Mucosa of rectum (tissue), 2 donors: Measurements from ENCODE around the gene SIRPB2.
A peak's percentile ranks its signal among the peaks of the same experiment; 100 is the strongest.

Source experiments
- H3K27ac ChIP-seq, 2 donors: one replicate each; pipeline ENCODE4 v1.7.0; 2013; ENCODE audit warnings: inconsistent platforms in 2 of 2, low read depth in 2 of 2, low read length in 2 of 2
- H3K27me3 ChIP-seq, 2 donors: one replicate each; pipeline ENCODE4 v1.7.0; 2013; ENCODE audit warnings: low read length in 2 of 2; ENCODE audit not compliant: control insufficient read depth in 2 of 2, insufficient read depth in 2 of 2
- H3K36me3 ChIP-seq, 2 donors: one replicate each; pipeline ENCODE4 v1.7.0; 2013; ENCODE audit warnings: low read length in 2 of 2; ENCODE audit not compliant: control insufficient read depth in 2 of 2, insufficient read depth in 2 of 2
- H3K4me1 ChIP-seq, 2 donors: one replicate each; pipeline ENCODE4 v1.7.0; 2013; ENCODE audit warnings: low read length in 2 of 2, mild to moderate bottlenecking in 1 of 2; ENCODE audit not compliant: control insufficient read depth in 2 of 2, insufficient read depth in 2 of 2
- H3K4me3 ChIP-seq, 2 donors: one replicate each; pipeline ENCODE4 v1.7.0; 2013; ENCODE audit warnings: low read length in 2 of 2
- H3K9ac ChIP-seq, 2 donors: one replicate each; pipeline ENCODE4 v1.7.0; 2013; ENCODE audit warnings: low read length in 2 of 2, low read depth in 1 of 2, mild to moderate bottlenecking in 1 of 2
- H3K9me3 ChIP-seq, 2 donors: one replicate each; pipeline ENCODE4 v1.7.0; 2013; ENCODE audit warnings: low read length in 2 of 2; ENCODE audit not compliant: control insufficient read depth in 2 of 2
- donor health status: healthy.
- donor health status: Normal muscosa, but diverticular disease.

The SIRPB2 gene

DNA sequence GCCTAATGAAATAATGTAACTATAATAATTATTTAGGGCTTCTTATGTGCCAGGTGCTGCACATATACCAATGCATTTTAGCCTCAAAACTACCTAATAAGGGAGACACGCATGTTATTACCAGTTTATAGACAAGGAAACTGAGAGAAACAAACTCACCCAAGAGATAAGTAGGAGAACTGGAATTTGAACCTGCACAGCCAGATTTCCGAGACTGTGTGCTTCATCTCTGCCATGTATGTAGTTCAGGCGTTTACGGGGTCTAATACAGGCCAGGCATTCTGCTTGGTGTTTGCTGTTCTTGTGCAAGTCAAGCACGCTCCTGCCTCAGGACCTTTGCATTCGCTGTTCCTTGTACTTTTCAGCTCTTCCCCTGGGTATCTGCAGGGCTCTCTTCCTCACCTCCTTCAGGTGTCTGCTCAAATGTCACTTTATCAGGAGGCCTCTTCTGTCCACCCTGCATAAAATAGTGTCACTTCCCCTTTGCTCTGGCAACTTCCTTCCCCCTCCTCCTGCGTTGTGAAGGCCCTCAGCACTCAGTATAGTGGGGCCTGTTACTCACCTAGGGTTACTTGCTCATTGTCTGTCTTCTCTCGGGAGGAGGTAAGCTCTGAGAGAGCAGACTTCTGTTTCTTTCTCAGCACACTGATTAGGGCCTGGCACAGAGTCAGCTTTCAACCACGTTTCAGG is 18.5 kb downstream of the SIRPB2 start:
- Histone ChIP-seq H3K36me3 (no peaks in the 10 kb centered on the region), H3K4me1 (peaks cover 24 to 28% of the 10 kb centered on the region in 2 donors), H3K9me3 (no peaks in the 10 kb centered on the region), H3K9ac (no peak overlapping the region), H3K27me3 (peaks cover 0 to 2% of the 10 kb centered on the region in 2 donors), H3K27ac (no peak overlapping the region), H3K4me3 (no peak overlapping the region)

DNA sequence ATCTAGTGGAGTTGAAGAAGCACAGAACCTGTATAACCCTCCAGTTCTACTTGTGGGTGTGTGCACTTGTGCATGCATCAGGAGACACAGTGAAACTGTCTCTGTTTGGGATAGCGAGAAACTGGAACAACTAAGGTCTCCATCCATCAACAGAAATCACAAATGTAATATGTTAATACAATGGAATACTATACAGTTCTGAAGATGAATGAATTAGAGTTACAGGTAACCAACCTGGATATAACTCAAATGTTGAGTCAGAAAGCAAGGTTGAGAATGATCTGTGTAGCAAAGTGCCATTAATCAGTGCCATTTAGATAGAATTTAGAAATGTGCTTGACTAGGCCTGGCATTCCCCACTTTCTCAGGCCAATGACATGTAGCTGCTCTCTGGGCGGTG is 20.0 kb downstream of the SIRPB2 start:
- no peaks in the 10 kb centered on the region for H3K27me3 ChIP-seq
- H3K9ac ChIP-seq = no peak overlapping the region
- no peaks in the 10 kb centered on the region for H3K36me3 ChIP-seq
- no peak overlapping the region for H3K27ac ChIP-seq
- H3K9me3 ChIP-seq = no peaks in the 10 kb centered on the region
- no peak overlapping the region for H3K4me3 ChIP-seq
- H3K4me1 ChIP-seq = peaks cover 31 to 34% of the 10 kb centered on the region in 2 donors

DNA sequence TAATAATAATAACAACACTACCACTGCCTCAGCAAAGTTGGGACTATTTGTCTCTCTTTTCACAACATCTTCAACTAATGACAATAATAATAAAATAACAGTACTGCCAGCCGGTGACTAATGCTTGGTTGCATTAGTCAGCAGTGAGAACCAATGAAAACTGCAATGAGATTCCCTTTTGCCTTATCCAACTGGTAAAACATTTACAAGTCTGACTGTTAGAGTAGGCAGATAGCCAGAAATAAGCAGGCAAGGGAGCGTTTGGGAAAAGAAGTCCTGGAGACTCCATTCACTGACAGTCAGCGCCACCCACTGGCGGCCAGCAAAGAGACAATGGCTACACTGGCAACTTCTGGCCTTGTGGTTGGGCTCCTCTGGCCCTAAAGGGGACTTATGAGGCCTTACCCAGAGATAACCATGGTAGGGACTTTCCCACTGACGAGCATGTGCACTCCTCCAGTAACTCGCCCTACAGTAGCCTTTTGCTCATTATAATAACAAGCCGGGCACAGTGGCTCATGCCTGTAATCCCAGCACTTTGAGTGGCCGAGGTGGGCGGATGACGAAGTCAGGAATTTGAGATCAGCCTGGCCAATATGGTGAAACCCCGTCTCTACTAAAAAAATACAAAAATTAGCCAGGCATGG is 21.2 kb downstream of the SIRPB2 start:
- Histone ChIP-seq H3K9me3 (no peaks in the 10 kb centered on the region), H3K4me3 (no peak overlapping the region), H3K36me3 (no peaks in the 10 kb centered on the region), H3K27me3 (no peaks in the 10 kb centered on the region), H3K27ac (peak overlapping the region in 1 of 2 donors; percentile 23), H3K4me1 (peaks cover 40 to 45% of the 10 kb centered on the region in 2 donors), H3K9ac (peak overlapping the region in 1 of 2 donors; percentile 3)

DNA sequence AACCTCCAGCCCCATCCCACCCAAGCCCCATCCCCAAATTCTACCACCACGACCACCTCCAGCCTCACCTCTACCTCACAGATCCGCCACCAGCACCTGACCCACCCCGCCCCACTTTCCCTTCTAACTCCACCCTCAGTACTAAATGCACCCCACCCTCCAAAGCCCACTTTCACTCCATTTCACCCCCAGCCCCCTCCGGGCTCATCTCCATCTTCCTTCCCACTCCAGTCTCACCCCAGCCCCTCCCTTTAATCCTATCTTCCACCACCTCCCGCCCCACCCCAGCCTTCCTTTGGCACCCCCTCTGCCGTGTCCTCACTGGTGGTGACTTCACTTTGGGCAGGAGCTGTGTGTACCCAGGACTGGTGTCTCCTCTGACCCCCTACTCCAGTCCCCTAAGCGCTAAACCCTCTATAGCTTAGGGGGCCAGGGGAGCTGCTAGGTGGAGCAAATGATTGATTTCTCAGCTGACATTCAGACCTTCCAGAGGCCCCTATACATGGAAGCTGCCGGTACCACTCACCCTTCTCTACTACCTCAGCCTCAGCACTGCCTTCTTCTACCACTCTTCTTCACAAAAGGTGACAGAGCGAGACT is 21.8 kb downstream of the SIRPB2 start:
- Histone ChIP-seq H3K4me1 (peaks cover 40 to 46% of the 10 kb centered on the region in 2 donors), H3K27me3 (no peaks in the 10 kb centered on the region), H3K9me3 (no peaks in the 10 kb centered on the region), H3K4me3 (no peak overlapping the region), H3K36me3 (peaks cover 0 to 2% of the 10 kb centered on the region in 2 donors), H3K27ac (peak overlapping the region; percentile 45 to 57), H3K9ac (no peak overlapping the region)

DNA sequence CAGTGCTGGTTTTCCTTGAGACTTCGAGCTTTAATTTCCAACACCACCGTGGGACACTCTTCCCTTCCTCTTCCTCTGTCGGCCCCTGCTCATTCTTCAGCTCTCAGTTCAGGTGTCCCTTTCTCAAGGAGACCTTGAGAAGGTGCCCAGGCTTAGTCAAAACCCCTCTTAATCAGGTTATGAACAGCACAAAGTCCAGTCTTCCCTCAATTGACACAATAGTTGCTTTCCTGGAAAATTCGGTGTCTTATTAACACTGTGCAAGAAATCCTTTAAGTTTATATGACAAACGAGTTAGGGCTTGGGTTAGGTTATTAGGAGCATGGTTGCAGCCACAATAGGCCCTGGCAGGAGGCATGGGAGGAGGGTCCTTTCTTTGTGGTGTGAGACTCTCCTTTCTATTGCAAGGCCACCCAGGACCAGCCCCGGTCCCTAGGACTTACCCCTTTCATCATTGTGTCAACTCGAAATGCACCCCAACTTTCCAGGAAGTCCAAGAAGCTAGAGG is 23.0 kb downstream of the SIRPB2 start:
- H3K36me3 ChIP-seq = peaks cover 10 to 14% of the 10 kb centered on the region in 2 donors
- H3K4me3 ChIP-seq = peak overlapping the region; percentile 68 to 75
- H3K9me3 ChIP-seq = no peaks in the 10 kb centered on the region
- H3K27ac ChIP-seq = peak overlapping the region; percentile 82 to 85
- no peaks in the 10 kb centered on the region for H3K27me3 ChIP-seq
- peaks cover 40 to 46% of the 10 kb centered on the region in 2 donors for H3K4me1 ChIP-seq
- peak overlapping the region in 1 of 2 donors; percentile 17 for H3K9ac ChIP-seq

DNA sequence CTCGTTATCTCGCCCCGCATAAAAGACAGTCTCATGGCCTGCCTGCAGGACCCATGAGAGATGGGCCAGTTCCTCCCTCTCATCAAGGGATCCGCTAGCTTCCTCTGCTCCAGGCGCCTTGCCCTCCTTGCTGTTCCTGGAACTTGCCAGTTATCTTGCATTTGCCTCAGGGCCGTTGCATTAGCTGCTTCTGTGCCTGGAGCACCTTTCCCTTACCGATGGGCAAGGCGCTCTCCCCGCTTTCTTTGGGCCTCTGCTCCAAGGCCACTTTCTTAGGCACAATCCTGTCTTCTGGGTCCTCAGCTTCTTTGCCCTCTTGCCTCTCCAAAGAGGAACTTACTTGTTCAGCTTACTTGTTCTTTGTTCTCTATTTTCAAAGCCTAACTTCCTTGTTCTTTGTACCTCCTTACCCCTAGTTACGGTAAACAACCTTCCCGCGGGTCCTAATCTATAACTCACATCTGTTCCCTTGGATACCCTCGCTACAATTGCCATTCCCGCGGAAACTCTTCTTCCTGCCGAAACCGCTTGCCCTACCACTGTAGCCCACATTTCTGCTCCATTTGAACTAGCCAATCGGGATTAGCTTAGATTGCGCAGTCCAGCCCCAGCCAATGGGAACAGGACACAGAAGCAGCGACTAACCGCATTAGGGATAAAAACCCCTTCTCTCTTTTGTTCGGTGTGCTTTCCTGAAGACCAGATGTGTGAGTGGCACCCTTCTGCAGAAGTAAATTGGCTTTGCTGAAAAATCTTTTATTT is 23.7 kb downstream of the SIRPB2 start:
- H3K27ac ChIP-seq = peak overlapping the region; percentile 82 to 85

DNA sequence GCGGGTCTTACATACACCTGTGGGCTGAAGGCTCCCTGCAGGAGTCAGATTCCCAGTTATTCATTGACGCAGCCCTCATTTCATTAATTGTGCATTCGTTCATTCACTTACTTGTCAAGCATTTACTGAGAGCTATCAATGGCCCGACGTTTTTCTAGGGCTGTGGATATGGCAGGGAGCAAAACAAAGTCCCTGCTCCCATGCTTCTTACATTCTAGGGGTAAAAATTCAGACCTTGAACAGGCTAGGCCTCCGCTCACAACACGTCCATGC is 24.2 kb downstream of the SIRPB2 start:
- Histone ChIP-seq H3K4me3 (peak overlapping the region; percentile 68 to 75), H3K36me3 (peaks cover 11 to 22% of the 10 kb centered on the region in 2 donors), H3K4me1 (peaks cover 36 to 46% of the 10 kb centered on the region in 2 donors), H3K27me3 (no peaks in the 10 kb centered on the region), H3K27ac (peak overlapping the region; percentile 82 to 85), H3K9ac (peak overlapping the region; percentile 48 to 58), H3K9me3 (no peaks in the 10 kb centered on the region)

More for the DNA sequence above, 23.7 kb downstream of the SIRPB2 start:
- peak overlapping the region; percentile 68 to 75 for H3K4me3 ChIP-seq
- no peaks in the 10 kb centered on the region for H3K9me3 ChIP-seq
- H3K27me3 ChIP-seq = no peaks in the 10 kb centered on the region
- H3K4me1 ChIP-seq = peaks cover 38 to 46% of the 10 kb centered on the region in 2 donors
- peak overlapping the region; percentile 48 to 58 for H3K9ac ChIP-seq
- peaks cover 11 to 19% of the 10 kb centered on the region in 2 donors for H3K36me3 ChIP-seq

DNA sequence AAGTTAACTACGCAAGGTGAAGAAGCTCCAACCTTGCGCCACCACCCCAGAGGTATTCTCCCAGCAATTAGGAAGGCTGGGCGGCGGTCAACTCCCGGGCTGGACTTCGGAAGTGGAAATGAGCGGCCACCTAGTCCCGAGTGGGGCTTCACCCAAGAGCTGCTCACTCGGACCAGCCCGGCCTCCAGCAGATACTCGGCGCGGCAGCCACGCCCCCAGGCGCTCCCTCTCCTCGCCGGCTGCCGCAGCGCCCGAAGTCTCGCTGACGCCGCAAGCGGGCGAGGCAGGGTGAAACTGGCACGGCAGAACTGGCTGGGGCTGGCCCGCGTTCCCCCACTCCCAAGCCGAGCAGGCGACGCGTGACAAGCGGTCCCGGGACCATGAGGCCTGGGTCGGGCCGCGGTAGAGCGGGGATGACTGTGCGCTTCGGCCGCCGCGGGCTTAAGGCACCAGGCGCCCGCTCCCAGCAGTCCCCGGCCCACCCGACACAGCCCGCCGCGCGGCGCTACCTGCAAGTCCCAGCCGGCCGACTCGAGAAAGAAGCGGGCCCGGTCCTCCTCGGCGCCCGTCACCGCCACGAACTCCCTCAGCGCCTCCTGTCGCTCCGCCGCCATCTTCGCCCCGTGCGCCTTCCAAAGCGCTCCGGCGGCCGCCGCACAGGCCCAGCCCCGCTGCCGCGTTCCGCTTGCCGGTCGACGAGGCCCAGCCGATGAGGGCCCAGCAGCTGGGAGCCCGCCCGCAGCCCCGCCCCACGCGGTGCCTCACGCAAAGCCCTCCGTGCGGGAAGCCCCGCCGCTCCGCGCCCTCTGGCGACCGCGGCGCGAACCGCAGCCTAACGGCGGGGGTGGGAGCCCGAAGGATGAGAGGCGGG is 24.8 kb downstream of the SIRPB2 start, which contains the start of gene NSFL1C:
TSS of gene NSFL1C (minus strand) at position 639 of the 871 bp plus-strand sequence. CDS start at position 614, 25 bp downstream.
- H3K9me3 ChIP-seq = no peaks in the 10 kb centered on the region
- peaks cover 11 to 23% of the 10 kb centered on the region in 2 donors for H3K36me3 ChIP-seq
- no peaks in the 10 kb centered on the region for H3K27me3 ChIP-seq
- peaks cover 36 to 46% of the 10 kb centered on the region in 2 donors for H3K4me1 ChIP-seq
- peak within 1 kb of the TSS; percentile 75 to 83 for H3K4me3 ChIP-seq
- H3K27ac ChIP-seq = peak within 1 kb of the TSS; percentile 82 to 85
- peak within 1 kb of the TSS; percentile 48 to 81 for H3K9ac ChIP-seq
